ENCODE data around the gene UNC5A. TPM values are rescaled to one million over a fixed set of nuclear protein-coding genes. Genes with fewer than 3 reads are reported as not detected.

UNC5A gene
- total RNA-seq, 1 experiment from 2014 or later, result 0.07 TPM

- Histone ChIP-seq H3F3A (ENCODE audit: low read length, unreplicated experiment) (no peaks in the 10 kb centered on the region), H2AFZ (ENCODE audit: low read length) (no peak overlapping the region), H3K9me2 (replicated peaks; ENCODE audit: low read length) (no peaks in the 10 kb centered on the region), H3K79me2 (ENCODE audit: low read length) (no peaks in the 10 kb centered on the region), H3K4me3 (ENCODE audit: low read length) (no peak overlapping the region), H3K4me2 (ENCODE audit: low read length) (no peak overlapping the region), H3K4me1 (ENCODE audit: insufficient read depth, low read length) (no peaks in the 10 kb centered on the region), H3K27ac (ENCODE audit: low read length) (no peak overlapping the region), H3K36me3 (ENCODE audit: low read depth, low read length) (peaks cover 22% of the 10 kb centered on the region; the same call in 1 of the 2 replicates), H4K20me1 (ENCODE audit: low read length) (no peaks in the 10 kb centered on the region), H3K9me3 (ENCODE audit: low read length) (no peaks in the 10 kb centered on the region), H3K27me3 (ENCODE audit: low read length) (no peaks in the 10 kb centered on the region), H3K9ac (ENCODE audit: low read length) (no peak overlapping the region)
- ChIA-PET CTCF (no interaction called here), POLR2A (ENCODE audit: unreplicated experiment) (no interaction called here)
- DNase-seq, result no peak
- ATAC-seq, result no peak; the same call in 1 of the 2 replicates
- no peak for TF ChIP-seq EZH2 (IDR thresholded peaks at IDR 0.05; ENCODE audit: low read length, unreplicated experiment)
- no peak for TF ChIP-seq EZH2phosphoT487 (IDR thresholded peaks at IDR 0.05; ENCODE audit: borderline replicate concordance, low read length)
- no peak for TF ChIP-seq CTCF (conservative IDR thresholded peaks at IDR 0.05; ENCODE audit: low read depth, low read length)
- intact Hi-C loops (cut with micrococcal nuclease), result no loop called here
- no TSS peak for BruUV-seq (replicated peaks)
Observed at GRCh38 chr5:176899946-176900779, 89.8 kb downstream of the UNC5A start.

- H3K27ac ChIP-seq (ENCODE audit: low read length), result no peak overlapping the region
- ChIA-PET POLR2A (ENCODE audit: unreplicated experiment) (no interaction called here), CTCF (interaction anchor here (0.7 kb wide), 1 partner anchor 240 kb away, joined by 4 read pairs; no protein-coding TSS in a partner anchor)
- H2AFZ ChIP-seq (ENCODE audit: low read length), result no peak overlapping the region
- intact Hi-C loops (cut with micrococcal nuclease), result no loop called here
- H3K79me2 ChIP-seq (ENCODE audit: low read length), result no peaks in the 10 kb centered on the region
- H3K4me1 ChIP-seq (ENCODE audit: insufficient read depth, low read length), result no peaks in the 10 kb centered on the region
- H3K4me2 ChIP-seq (ENCODE audit: low read length), result no peak overlapping the region
- H3F3A ChIP-seq (ENCODE audit: low read length, unreplicated experiment), result no peaks in the 10 kb centered on the region
- no peak overlapping the region for H3K4me3 ChIP-seq (ENCODE audit: low read length)
- no peak for DNase-seq
- H3K36me3 ChIP-seq (ENCODE audit: low read depth, low read length), result peaks cover 29% of the 10 kb centered on the region
- H4K20me1 ChIP-seq (ENCODE audit: low read length), result no peaks in the 10 kb centered on the region
- no peaks in the 10 kb centered on the region for H3K9me2 ChIP-seq (replicated peaks; ENCODE audit: low read length)
- H3K27me3 ChIP-seq (ENCODE audit: low read length), result no peaks in the 10 kb centered on the region
- H3K9ac ChIP-seq (ENCODE audit: low read length), result no peak overlapping the region
- BruUV-seq (replicated peaks), result no TSS peak
- no peak for ATAC-seq
- no peaks in the 10 kb centered on the region for H3K9me3 ChIP-seq (ENCODE audit: low read length)
- TF ChIP-seq EZH2phosphoT487 (IDR thresholded peaks at IDR 0.05; ENCODE audit: borderline replicate concordance, low read length), result no peak
- no peak for TF ChIP-seq CTCF (conservative IDR thresholded peaks at IDR 0.05; ENCODE audit: low read depth, low read length)
- TF ChIP-seq EZH2 (IDR thresholded peaks at IDR 0.05; ENCODE audit: low read length, unreplicated experiment), result no peak
Observed at GRCh38 chr5:176900780-176901204, 90.4 kb downstream of the UNC5A start.

Measured in PC-3 (cell line).